ENCODE measurements around the gene KRT80. TPM values are rescaled to one million over a fixed set of nuclear protein-coding genes. Genes with fewer than 3 reads are reported as not detected.

KRT80 gene
- polyA plus RNA-seq, 2 of the 4 experiments (the other 2 are of a cell fraction), result 38.3 to 63.1 TPM

DNA sequence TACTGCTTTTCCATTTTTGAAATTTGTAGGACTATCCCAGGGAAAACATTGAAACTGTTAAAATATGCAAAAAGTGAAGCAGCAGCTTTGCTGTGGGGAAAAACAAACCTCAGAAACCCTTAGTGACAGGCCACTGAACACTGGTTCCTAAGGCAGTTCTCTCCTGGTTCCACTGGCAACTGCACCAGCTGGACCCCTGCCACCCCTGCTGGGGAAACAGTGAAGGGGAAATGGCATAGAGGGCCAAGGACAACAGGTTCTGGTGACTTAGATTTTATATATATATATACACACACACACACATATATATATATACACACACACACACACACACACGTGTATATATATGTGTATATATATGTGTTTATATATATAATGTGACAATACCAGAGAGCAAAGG is 25.0 kb upstream of the KRT80 start:
- CTCF ChIA-PET, result interaction anchor here (1.0 to 14.1 kb wide), 10 partner anchors 6 to 663 kb away, joined by 3 to 175 read pairs (median 16); partner anchors contain the start of gene KRT7

DNA sequence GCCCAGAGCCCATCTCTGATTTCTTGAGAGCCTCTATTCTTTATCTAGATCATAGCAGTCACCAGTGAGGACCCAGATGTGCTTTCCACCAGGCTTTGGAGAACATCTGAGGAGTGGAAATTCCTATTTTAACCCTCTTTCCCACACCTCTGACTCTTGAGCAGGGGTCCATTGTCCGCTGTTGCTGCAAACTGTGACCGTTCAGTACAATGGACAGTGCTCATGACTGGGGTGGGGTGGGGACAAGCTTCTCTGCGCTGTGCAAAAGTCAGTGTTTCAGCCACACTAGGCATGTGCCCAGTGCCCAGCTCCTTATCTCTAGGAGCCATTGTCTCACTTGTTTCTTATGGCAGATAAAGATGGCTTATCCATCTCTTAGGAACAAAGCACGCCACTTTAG is 24.3 kb upstream of the KRT80 start:
- DNase-seq (ENCODE audit: low read depth in 1 of 2, low spot score in 1 of 2), result no peak
- POLR2A ChIA-PET, result interaction anchor here (0.9 to 2.4 kb wide), 7 partner anchors 17 to 658 kb away, joined by 3 to 14 read pairs (median 8); partner anchors contain the start of genes KRT7 and KRT80

More for the DNA sequence above, 25.0 kb upstream of the KRT80 start:
- H3K9me3 ChIP-seq, result no peaks in the 10 kb centered on the region
- no peak overlapping the region for H3K4me3 ChIP-seq
- peaks cover 79% of the 10 kb centered on the region for H3K4me1 ChIP-seq
- TF ChIP-seq, protein P1, sequence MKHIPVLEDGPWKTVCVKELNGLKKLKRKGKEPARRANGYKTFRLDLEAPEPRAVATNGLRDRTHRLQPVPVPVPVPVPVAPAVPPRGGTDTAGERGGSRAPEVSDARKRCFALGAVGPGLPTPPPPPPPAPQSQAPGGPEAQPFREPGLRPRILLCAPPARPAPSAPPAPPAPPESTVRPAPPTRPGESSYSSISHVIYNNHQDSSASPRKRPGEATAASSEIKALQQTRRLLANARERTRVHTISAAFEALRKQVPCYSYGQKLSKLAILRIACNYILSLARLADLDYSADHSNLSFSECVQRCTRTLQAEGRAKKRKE (CRISPR knock-in tag; IDR thresholded peaks at IDR 0.05; ENCODE audit: low read depth), result no peak
- no peak for TF ChIP-seq TFCP2L1 (CRISPR knock-in tag; IDR thresholded peaks at IDR 0.05)
- TF ChIP-seq POLR2A (IDR thresholded peaks at IDR 0.05; ENCODE audit: low read length), result no peak
- no peak for TF ChIP-seq KDM1A (IDR thresholded peaks at IDR 0.05; ENCODE audit: low read depth)
- TF ChIP-seq MYC (IDR thresholded peaks at IDR 0.05; ENCODE audit: borderline replicate concordance, low read length), result no peak
- no peak for TF ChIP-seq SREBF2 (IDR thresholded peaks at IDR 0.05)
- TF ChIP-seq, protein P2, sequence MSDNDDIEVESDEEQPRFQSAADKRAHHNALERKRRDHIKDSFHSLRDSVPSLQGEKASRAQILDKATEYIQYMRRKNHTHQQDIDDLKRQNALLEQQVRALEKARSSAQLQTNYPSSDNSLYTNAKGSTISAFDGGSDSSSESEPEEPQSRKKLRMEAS (IDR thresholded peaks at IDR 0.05), result no peak
- TF ChIP-seq, protein P3, sequence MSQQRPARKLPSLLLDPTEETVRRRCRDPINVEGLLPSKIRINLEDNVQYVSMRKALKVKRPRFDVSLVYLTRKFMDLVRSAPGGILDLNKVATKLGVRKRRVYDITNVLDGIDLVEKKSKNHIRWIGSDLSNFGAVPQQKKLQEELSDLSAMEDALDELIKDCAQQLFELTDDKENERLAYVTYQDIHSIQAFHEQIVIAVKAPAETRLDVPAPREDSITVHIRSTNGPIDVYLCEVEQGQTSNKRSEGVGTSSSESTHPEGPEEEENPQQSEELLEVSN (IDR thresholded peaks at IDR 0.05; ENCODE audit: borderline replicate concordance, low read depth), result no peak
- no peak for TF ChIP-seq CBX2 (IDR thresholded peaks at IDR 0.05; ENCODE audit: borderline replicate concordance, low read depth)
- ATAC-seq (no peak), DNase-seq (ENCODE audit: low read depth in 1 of 2, low spot score in 1 of 2) (no peak), FAIRE-seq (no peak)
- POLR2A ChIA-PET, result interaction anchor here (1.7 to 2.4 kb wide), 2 partner anchors 21 to 64 kb away, joined by 7 to 14 read pairs; no protein-coding TSS in a partner anchor
- peak overlapping the region; percentile 59 for H3K4me2 ChIP-seq
- WGBS (ENCODE audit: missing lambda C conversion rate), result 15% methylated on average over 1 of the region's 1 CpG
- peak overlapping the region; percentile 89 to 96 for H3K27ac ChIP-seq

More for the DNA sequence above, 24.3 kb upstream of the KRT80 start:
- no peaks in the 10 kb centered on the region for H3K9me3 ChIP-seq
- FAIRE-seq (no peak), ATAC-seq (no peak)
- H3K4me2 ChIP-seq, result peak overlapping the region; percentile 59
- WGBS (ENCODE audit: missing lambda C conversion rate), result 86% methylated on average over 4 of the region's 4 CpGs
- CTCF ChIA-PET, result interaction anchor here (1.0 to 14.1 kb wide), 12 partner anchors 7 to 664 kb away, joined by 3 to 175 read pairs (median 16); partner anchors contain the start of gene KRT7
- no peak overlapping the region for H3K4me3 ChIP-seq
- H3K27ac ChIP-seq, result peak overlapping the region; percentile 89 to 96
- peaks cover 75% of the 10 kb centered on the region for H3K4me1 ChIP-seq
- no peak for TF ChIP-seq HES2 (IDR thresholded peaks at IDR 0.05)
- peak; percentile 81 for TF ChIP-seq REST (IDR thresholded peaks at IDR 0.05)
- TF ChIP-seq POLR2A (IDR thresholded peaks at IDR 0.05; ENCODE audit: low read length), result no peak
